ENCODE data around the gene TRMT10A.

Gene TRMT10A

DNA sequence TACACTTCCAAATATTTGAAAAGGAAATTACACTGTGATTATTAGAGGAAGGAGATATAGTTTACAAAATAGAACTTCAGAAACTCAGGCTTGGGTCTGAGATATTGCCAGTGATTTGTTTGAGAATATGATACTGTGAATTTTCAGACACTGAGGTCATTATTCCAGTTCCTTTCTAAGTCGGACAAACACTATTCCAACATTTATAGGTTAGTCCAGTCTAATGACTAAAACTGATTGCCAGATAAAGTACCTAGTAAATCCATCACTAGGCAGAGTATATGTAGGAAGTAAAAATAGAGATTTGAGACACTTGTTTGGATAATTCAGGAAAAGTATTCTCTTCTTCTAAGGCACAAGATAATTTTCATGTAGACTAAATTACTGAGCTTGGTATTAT is 24.0 kb upstream of the TRMT10A start:
- no peaks in the 10 kb centered on the region for H3K9me3 ChIP-seq (ENCODE audit: insufficient read depth, low read depth, low read length)
- no peak for TF ChIP-seq EZH2phosphoT487 (IDR thresholded peaks at IDR 0.05; ENCODE audit: borderline replicate concordance)
- TF ChIP-seq, protein P1, sequence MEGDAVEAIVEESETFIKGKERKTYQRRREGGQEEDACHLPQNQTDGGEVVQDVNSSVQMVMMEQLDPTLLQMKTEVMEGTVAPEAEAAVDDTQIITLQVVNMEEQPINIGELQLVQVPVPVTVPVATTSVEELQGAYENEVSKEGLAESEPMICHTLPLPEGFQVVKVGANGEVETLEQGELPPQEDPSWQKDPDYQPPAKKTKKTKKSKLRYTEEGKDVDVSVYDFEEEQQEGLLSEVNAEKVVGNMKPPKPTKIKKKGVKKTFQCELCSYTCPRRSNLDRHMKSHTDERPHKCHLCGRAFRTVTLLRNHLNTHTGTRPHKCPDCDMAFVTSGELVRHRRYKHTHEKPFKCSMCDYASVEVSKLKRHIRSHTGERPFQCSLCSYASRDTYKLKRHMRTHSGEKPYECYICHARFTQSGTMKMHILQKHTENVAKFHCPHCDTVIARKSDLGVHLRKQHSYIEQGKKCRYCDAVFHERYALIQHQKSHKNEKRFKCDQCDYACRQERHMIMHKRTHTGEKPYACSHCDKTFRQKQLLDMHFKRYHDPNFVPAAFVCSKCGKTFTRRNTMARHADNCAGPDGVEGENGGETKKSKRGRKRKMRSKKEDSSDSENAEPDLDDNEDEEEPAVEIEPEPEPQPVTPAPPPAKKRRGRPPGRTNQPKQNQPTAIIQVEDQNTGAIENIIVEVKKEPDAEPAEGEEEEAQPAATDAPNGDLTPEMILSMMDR (conservative IDR thresholded peaks at IDR 0.05; ENCODE audit: low read length): no peak
- no peaks in the 10 kb centered on the region for H3K36me3 ChIP-seq (ENCODE audit: insufficient read depth, low read length)
- H3K4me2 ChIP-seq (ENCODE audit: low read depth, low read length, poor library complexity, severe bottlenecking): no peak overlapping the region
- no peak overlapping the region for H3K9ac ChIP-seq (ENCODE audit: low read depth, low read length, poor library complexity, severe bottlenecking)
- H3K79me2 ChIP-seq (ENCODE audit: insufficient read depth, low read length): no peaks in the 10 kb centered on the region
- H2AFZ ChIP-seq (ENCODE audit: low read length): no peak overlapping the region
- H4K20me1 ChIP-seq (ENCODE audit: insufficient read depth, low read length, poor library complexity, severe bottlenecking): no peaks in the 10 kb centered on the region
- H3K27me3 ChIP-seq (ENCODE audit: insufficient read depth, low read length, poor library complexity, severe bottlenecking): peaks cover 4% of the 10 kb centered on the region
- H3K4me3 ChIP-seq (ENCODE audit: low read length, poor library complexity, severe bottlenecking): no peak overlapping the region
- no peaks in the 10 kb centered on the region for H3K4me1 ChIP-seq (ENCODE audit: insufficient read depth, low read length, poor library complexity, severe bottlenecking)
- H3K9me2 ChIP-seq (replicated peaks; ENCODE audit: low read depth, low read length): no peaks in the 10 kb centered on the region
- no peaks in the 10 kb centered on the region for H3F3A ChIP-seq (ENCODE audit: low read depth)

DNA sequence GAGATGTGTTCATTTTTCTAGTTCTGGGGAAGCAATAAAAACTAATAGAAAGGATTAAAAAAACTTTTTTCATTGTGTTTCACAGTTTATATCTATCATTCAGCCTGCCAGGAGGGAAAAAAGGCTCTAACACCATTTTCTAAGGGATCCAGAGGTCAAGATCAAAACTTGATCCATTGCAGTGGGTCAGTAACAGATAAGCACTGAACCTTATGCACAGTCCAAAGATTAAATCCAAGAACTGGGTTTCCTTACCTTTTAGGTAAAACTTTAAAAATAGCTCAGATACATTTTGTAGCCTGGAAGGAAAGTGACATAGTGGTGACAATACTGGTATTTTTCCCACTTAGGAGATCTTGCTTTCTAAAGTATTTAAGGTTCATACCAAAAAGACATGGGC is 23.5 kb upstream of the TRMT10A start:
- H2AFZ ChIP-seq (ENCODE audit: low read length): no peak overlapping the region
- no peaks in the 10 kb centered on the region for H3F3A ChIP-seq (ENCODE audit: low read depth)
- no peaks in the 10 kb centered on the region for H3K9me2 ChIP-seq (replicated peaks; ENCODE audit: low read depth, low read length)
- H3K4me3 ChIP-seq (ENCODE audit: low read length, poor library complexity, severe bottlenecking): no peak overlapping the region
- no peaks in the 10 kb centered on the region for H3K36me3 ChIP-seq (ENCODE audit: insufficient read depth, low read length)
- peaks cover 6% of the 10 kb centered on the region for H3K27me3 ChIP-seq (ENCODE audit: insufficient read depth, low read length, poor library complexity, severe bottlenecking)
- no peaks in the 10 kb centered on the region for H3K9me3 ChIP-seq (ENCODE audit: insufficient read depth, low read depth, low read length)
- no peak overlapping the region for H3K9ac ChIP-seq (ENCODE audit: low read depth, low read length, poor library complexity, severe bottlenecking)
- H4K20me1 ChIP-seq (ENCODE audit: insufficient read depth, low read length, poor library complexity, severe bottlenecking): no peaks in the 10 kb centered on the region
- no peaks in the 10 kb centered on the region for H3K4me1 ChIP-seq (ENCODE audit: insufficient read depth, low read length, poor library complexity, severe bottlenecking)
- H3K4me2 ChIP-seq (ENCODE audit: low read depth, low read length, poor library complexity, severe bottlenecking): no peak overlapping the region
- TF ChIP-seq EZH2phosphoT487 (IDR thresholded peaks at IDR 0.05; ENCODE audit: borderline replicate concordance): no peak
- TF ChIP-seq, protein P1 (conservative IDR thresholded peaks at IDR 0.05; ENCODE audit: low read length): no peak
- no peaks in the 10 kb centered on the region for H3K79me2 ChIP-seq (ENCODE audit: insufficient read depth, low read length)

DNA sequence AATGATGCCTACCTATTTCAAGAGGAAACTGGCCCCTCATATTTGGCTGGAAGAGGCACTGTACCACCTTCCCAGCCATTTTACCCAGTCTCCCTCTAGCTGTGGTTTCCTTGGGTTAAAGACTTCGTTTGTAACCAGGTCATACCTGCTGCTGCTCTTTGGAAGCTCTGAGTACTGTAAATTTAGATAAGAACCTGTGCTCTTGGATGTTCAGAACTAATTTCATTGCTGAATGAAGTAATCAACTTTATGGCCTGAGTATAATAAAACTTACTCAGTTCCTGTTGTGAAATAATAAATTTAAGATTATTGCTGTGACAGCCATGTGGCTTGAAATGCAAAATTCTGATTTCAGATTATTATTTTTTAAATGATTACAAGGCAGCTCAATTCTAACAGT is 23.0 kb upstream of the TRMT10A start:
- H3K79me2 ChIP-seq (ENCODE audit: insufficient read depth, low read length): no peaks in the 10 kb centered on the region
- no peak for TF ChIP-seq EZH2phosphoT487 (IDR thresholded peaks at IDR 0.05; ENCODE audit: borderline replicate concordance)
- TF ChIP-seq, protein P1 (conservative IDR thresholded peaks at IDR 0.05; ENCODE audit: low read length): no peak
- no peaks in the 10 kb centered on the region for H4K20me1 ChIP-seq (ENCODE audit: insufficient read depth, low read length, poor library complexity, severe bottlenecking)
- no peaks in the 10 kb centered on the region for H3K9me3 ChIP-seq (ENCODE audit: insufficient read depth, low read depth, low read length)
- H3K27me3 ChIP-seq (ENCODE audit: insufficient read depth, low read length, poor library complexity, severe bottlenecking): peaks cover 6% of the 10 kb centered on the region
- H3K4me3 ChIP-seq (ENCODE audit: low read length, poor library complexity, severe bottlenecking): no peak overlapping the region
- H2AFZ ChIP-seq (ENCODE audit: low read length): no peak overlapping the region
- H3K4me2 ChIP-seq (ENCODE audit: low read depth, low read length, poor library complexity, severe bottlenecking): no peak overlapping the region
- H3K36me3 ChIP-seq (ENCODE audit: insufficient read depth, low read length): no peaks in the 10 kb centered on the region
- no peak overlapping the region for H3K9ac ChIP-seq (ENCODE audit: low read depth, low read length, poor library complexity, severe bottlenecking)
- H3F3A ChIP-seq (ENCODE audit: low read depth): no peaks in the 10 kb centered on the region
- H3K4me1 ChIP-seq (ENCODE audit: insufficient read depth, low read length, poor library complexity, severe bottlenecking): no peaks in the 10 kb centered on the region
- H3K9me2 ChIP-seq (replicated peaks; ENCODE audit: low read depth, low read length): no peaks in the 10 kb centered on the region

Data from Loucy (cell line).